Panc1 (cell line): ENCODE results near the gene TBX5. TPM values are rescaled to one million over a fixed set of nuclear protein-coding genes. Genes with fewer than 3 reads are reported as not detected.

Experiments
- ATAC-seq: fragments of 200-7000 bp; cut with Tn5 transposase; 2 replicates; pipeline ENCODE4 v1.9.1; 2020; ENCODE audit warnings: mild to moderate bottlenecking, moderate library complexity
- BruUV-seq: library from RNA; stranded (reverse); fragments of 400-500 nt; replicated peaks from 2 replicates; lab custom pipeline; 2021; lab: Mats Ljungman, UMichigan
- CTCF ChIA-PET: fragments of 300-600 bp; sonication (Branson Sonifier 250); formaldehyde crosslinking; loops from one replicate; lab custom pipeline; 2022; ENCODE audit warnings: antibody characterized with exemption; lab: Charles Lee
- POLR2A ChIA-PET: fragments of 300-600 bp; sonication (Branson Sonifier 250); formaldehyde crosslinking; loops from one replicate; lab custom pipeline; 2022; ENCODE audit warnings: antibody characterized with exemption; lab: Charles Lee
- DNase-seq: peaks from one replicate; pipeline ENCODE4 v3.0.0-alpha.2; 2010; ENCODE audit warnings: low read depth, low spot score
- H3K27ac ChIP-seq: 2 replicates; pipeline ENCODE4 v1.5.1; 2011; ENCODE audit warnings: mild to moderate bottlenecking, low read length, inconsistent platforms
- H3K27me3 ChIP-seq: fragments of 200-500 bp; sonication (Bioruptor generic); 2 replicates; pipeline ENCODE4 v1.6.0; 2014; ENCODE audit warnings: low read length, inconsistent platforms; ENCODE audit not compliant: control insufficient read depth, insufficient read depth
- H3K36me3 ChIP-seq: fragments of 200-500 bp; sonication (Bioruptor generic); 2 replicates; pipeline ENCODE4 v1.5.1; 2014; ENCODE audit warnings: inconsistent platforms, mild to moderate bottlenecking, low read length, moderate library complexity; ENCODE audit not compliant: control insufficient read depth, insufficient read depth
- H3K4me1 ChIP-seq: 2 replicates; pipeline ENCODE4 v1.5.1; 2011; ENCODE audit warnings: inconsistent platforms, mild to moderate bottlenecking, low read length, moderate library complexity; ENCODE audit not compliant: control insufficient read depth, insufficient read depth
- H3K4me3 ChIP-seq, 2 experiments: 2 replicates each; pipeline ENCODE4 v1.5.1; 2011 to 2012; ENCODE audit warnings: low read depth in 2 of 2, low read length in 2 of 2, mild to moderate bottlenecking in 2 of 2, inconsistent platforms in 1 of 2, moderate library complexity in 1 of 2
- H3K9me3 ChIP-seq: fragments of 200-500 bp; sonication (Bioruptor generic); 2 replicates; pipeline ENCODE4 v1.5.1; 2014; ENCODE audit warnings: low read depth, mild to moderate bottlenecking, inconsistent platforms, low read length, moderate library complexity; ENCODE audit not compliant: control insufficient read depth, insufficient read depth
- CTCF ChIP-seq: fragments of 450-650 bp; IDR thresholded peaks from 2 replicates; pipeline ENCODE4 v1.5.1; 2017; ENCODE audit warnings: mild to moderate bottlenecking
- POLR2AphosphoS5 ChIP-seq: IDR thresholded peaks from 2 replicates; pipeline ENCODE4 v1.6.1; 2012; ENCODE audit warnings: mild to moderate bottlenecking, low read depth, low read length, moderate library complexity
- SIN3A ChIP-seq: IDR thresholded peaks from 2 replicates; pipeline ENCODE4 v1.6.1; 2012; ENCODE audit warnings: low read depth, mild to moderate bottlenecking, low read length, moderate library complexity, borderline replicate concordance; ENCODE audit not compliant: insufficient read depth
- TCF7L2 ChIP-seq: IDR thresholded peaks from 2 replicates; pipeline ENCODE4 v1.6.1; 2011; ENCODE audit warnings: mild to moderate bottlenecking, low read depth, low read length, inconsistent platforms
- in situ Hi-C: cut with HindIII; loops from 2 replicates; pipeline ENCODE4 v1.10.0; 2016; ENCODE audit warnings: low sequenced_read_pairs, low pct_unique_long_range_greater_than_20kb
- intact Hi-C: fragments of 100-400 bp; cut with micrococcal nuclease; formaldehyde crosslinking; loops from one replicate; pipeline ENCODE4 v1.10.0; 2022; ENCODE audit not compliant: unreplicated experiment
- total RNA-seq: library from RNA; stranded (reverse); gene quantifications from one replicate; pipeline ENCODE4 v1.2.1, GENCODE V29; 2021; ENCODE audit not compliant: unreplicated experiment
- TF ChIP-seq, protein P1 (sequence below), 2 experiments: IDR thresholded peaks; 2 replicates each; pipeline ENCODE4 v1.6.1; 2011 to 2012; ENCODE audit warnings: low read depth in 2 of 2, control low read depth in 1 of 2, low read length in 1 of 2, mild to moderate bottlenecking in 1 of 2, moderate library complexity in 1 of 2; ENCODE audit not compliant: insufficient read depth in 1 of 2

Gene TBX5
- total RNA-seq, 1 experiment from 2014 or later = not detected

GRCh38 chr12:114420182-114420943 is 14.4 kb upstream of the TBX5 start:
- CTCF ChIA-PET = no interaction called here
- in situ Hi-C loops = no loop called here
- no peak for TF ChIP-seq CTCF
- TF ChIP-seq POLR2AphosphoS5 = no peak
- TF ChIP-seq, protein P1, sequence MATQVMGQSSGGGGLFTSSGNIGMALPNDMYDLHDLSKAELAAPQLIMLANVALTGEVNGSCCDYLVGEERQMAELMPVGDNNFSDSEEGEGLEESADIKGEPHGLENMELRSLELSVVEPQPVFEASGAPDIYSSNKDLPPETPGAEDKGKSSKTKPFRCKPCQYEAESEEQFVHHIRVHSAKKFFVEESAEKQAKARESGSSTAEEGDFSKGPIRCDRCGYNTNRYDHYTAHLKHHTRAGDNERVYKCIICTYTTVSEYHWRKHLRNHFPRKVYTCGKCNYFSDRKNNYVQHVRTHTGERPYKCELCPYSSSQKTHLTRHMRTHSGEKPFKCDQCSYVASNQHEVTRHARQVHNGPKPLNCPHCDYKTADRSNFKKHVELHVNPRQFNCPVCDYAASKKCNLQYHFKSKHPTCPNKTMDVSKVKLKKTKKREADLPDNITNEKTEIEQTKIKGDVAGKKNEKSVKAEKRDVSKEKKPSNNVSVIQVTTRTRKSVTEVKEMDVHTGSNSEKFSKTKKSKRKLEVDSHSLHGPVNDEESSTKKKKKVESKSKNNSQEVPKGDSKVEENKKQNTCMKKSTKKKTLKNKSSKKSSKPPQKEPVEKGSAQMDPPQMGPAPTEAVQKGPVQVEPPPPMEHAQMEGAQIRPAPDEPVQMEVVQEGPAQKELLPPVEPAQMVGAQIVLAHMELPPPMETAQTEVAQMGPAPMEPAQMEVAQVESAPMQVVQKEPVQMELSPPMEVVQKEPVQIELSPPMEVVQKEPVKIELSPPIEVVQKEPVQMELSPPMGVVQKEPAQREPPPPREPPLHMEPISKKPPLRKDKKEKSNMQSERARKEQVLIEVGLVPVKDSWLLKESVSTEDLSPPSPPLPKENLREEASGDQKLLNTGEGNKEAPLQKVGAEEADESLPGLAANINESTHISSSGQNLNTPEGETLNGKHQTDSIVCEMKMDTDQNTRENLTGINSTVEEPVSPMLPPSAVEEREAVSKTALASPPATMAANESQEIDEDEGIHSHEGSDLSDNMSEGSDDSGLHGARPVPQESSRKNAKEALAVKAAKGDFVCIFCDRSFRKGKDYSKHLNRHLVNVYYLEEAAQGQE (IDR thresholded peaks at IDR 0.05; ENCODE audit: insufficient read depth in 1 of 2, low read depth in 2 of 2, low read length in 1 of 2) = no peak
- TF ChIP-seq SIN3A = no peak
- TF ChIP-seq TCF7L2 = no peak

DNA sequence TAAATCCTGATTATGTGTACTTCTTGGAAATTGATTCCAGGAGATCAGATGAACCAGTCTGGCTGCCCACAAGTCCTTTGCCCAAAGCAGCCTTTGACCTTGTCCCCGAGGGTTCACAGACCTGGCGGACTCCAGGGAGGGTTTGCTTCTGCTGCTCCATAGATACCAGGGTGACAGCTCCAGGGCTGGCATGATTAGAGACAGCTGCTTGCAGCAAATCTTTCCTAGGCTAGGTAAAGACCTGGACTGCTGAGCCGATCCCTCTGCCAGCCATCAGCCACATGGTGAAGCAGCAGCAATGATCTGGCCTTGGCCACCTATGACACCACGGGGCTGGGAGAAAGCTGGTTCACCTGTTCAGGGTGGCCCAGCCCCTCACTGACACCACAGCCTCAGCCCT is 10.1 kb upstream of the TBX5 start:
- Histone ChIP-seq H3K27ac (no peak overlapping the region), H3K36me3 (no peaks in the 10 kb centered on the region), H3K4me3 (no peak overlapping the region), H3K27me3 (peaks cover 3% of the 10 kb centered on the region), H3K4me1 (no peaks in the 10 kb centered on the region), H3K9me3 (no peaks in the 10 kb centered on the region)
- BruUV-seq = no TSS peak
- CTCF ChIA-PET = no interaction called here
- in situ Hi-C loops (no loop called here), intact Hi-C loops (no loop called here)
- TF ChIP-seq SIN3A = no peak
- TF ChIP-seq CTCF = no peak
- TF ChIP-seq POLR2AphosphoS5 = no peak
- TF ChIP-seq, protein P1 (IDR thresholded peaks at IDR 0.05; ENCODE audit: insufficient read depth in 1 of 2, low read depth in 2 of 2, low read length in 1 of 2) = no peak
- no peak for TF ChIP-seq TCF7L2
- POLR2A ChIA-PET = no interaction called here
- no peak for ATAC-seq
- DNase-seq = no peak

More at GRCh38 chr12:114420182-114420943, 14.4 kb upstream of the TBX5 start:
- Histone ChIP-seq H3K4me3 (no peak overlapping the region), H3K36me3 (no peaks in the 10 kb centered on the region), H3K4me1 (no peaks in the 10 kb centered on the region), H3K9me3 (no peaks in the 10 kb centered on the region), H3K27ac (no peak overlapping the region), H3K27me3 (peaks cover 9% of the 10 kb centered on the region)
- POLR2A ChIA-PET = no interaction called here
- BruUV-seq = no TSS peak
- intact Hi-C loops = no loop called here
- DNase-seq (no peak), ATAC-seq (no peak)
